Measurements from ENCODE around the gene S100A11. TPM values are rescaled to one million over a fixed set of nuclear protein-coding genes. Genes with fewer than 3 reads are reported as not detected.

Gene S100A11
- total and polyA plus RNA-seq, 9 of the 15 experiments (the other 6 are each of a cell fraction or from before 2014, with no cell fraction given), result 131 to 808 (median 235) TPM

DNA sequence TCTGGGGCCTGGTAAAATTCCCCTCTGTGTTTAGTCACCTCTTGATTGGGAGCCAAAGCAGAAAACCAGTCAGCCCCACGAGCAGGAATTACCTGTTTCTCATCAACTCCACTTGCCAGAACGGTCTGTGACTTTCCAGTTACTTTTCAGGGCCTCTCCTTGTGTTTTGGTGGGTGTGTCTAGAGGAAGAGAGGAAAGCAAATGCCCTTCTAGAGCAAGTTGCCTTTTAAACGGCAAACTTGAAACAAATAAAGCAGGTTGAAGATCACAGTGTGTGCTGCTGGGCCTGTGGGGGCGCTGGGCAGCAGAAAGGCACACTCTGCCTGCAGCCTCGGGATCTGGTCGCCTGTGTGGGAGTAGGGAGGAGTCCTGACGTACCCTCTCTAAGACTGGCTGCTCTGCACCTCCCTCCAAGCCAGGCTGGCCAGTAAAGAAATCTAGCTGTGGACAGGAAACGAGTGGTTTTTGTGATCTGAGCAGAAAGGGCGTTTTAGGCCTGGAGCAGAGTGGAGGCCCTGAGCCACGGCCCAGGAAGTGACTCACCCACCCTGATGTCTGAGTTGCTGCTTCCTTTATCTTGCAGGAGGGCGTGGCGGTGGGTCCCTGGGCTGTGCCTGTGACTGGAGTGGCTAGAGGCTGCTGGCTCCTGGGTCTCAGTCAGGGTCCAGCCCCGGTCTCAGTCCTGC is 11.1 kb upstream of the S100A11 start (continued):
- TF ChIP-seq ASH1L (IDR thresholded peaks at IDR 0.05; ENCODE audit: borderline replicate concordance, low read depth, partially characterized antibody) (no peak), BRF1 (IDR thresholded peaks at IDR 0.05; ENCODE audit: borderline replicate concordance, extremely low read depth, insufficient read length) (no peak), ZNF699 (CRISPR knock-in tag; IDR thresholded peaks at IDR 0.05; ENCODE audit: insufficient replicate concordance) (no peak), TAL1 (IDR thresholded peaks at IDR 0.05) (0 out of 2 replicates have a peak, but pooled peaks have one; percentile 5), L3MBTL2 (IDR thresholded peaks at IDR 0.05) (peak; percentile 83), CTCFL (IDR thresholded peaks at IDR 0.05; ENCODE audit: borderline replicate concordance, insufficient read depth, low read depth, low read length, poor library complexity, severe bottlenecking) (peak; percentile 78), MCM3 (IDR thresholded peaks at IDR 0.05) (no peak), SLC30A9 (CRISPR knock-in tag; IDR thresholded peaks at IDR 0.05) (no peak), POLR2G (IDR thresholded peaks at IDR 0.05; ENCODE audit: low read depth, low read length) (peak; percentile 81), SMC3 (conservative IDR thresholded peaks at IDR 0.05; ENCODE audit: insufficient read depth, low read depth, low read length) (no peak), ZC3H11A (IDR thresholded peaks at IDR 0.05; ENCODE audit: low read depth, low read length) (no peak), ZNF134 (CRISPR knock-in tag; conservative IDR thresholded peaks at IDR 0.05) (no peak), TBL1XR1 (IDR thresholded peaks at IDR 0.05; ENCODE audit: low read length in 2 of 2) (peak; percentile 27 to 28; a peak in 1 of 4 replicates), ZBTB7A (IDR thresholded peaks at IDR 0.05; ENCODE audit: borderline replicate concordance, control insufficient read depth, low read depth, low read length) (peak; percentile 89; the same call in 1 of the 2 replicates), SMARCE1 (IDR thresholded peaks at IDR 0.05) (peak; percentile 96), USF2 (CRISPR knock-in tag; IDR thresholded peaks at IDR 0.05) (no peak), SOX6 (IDR thresholded peaks at IDR 0.05) (peak; percentile 62; the same call in 1 of the 2 replicates), MAFF (IDR thresholded peaks at IDR 0.05; ENCODE audit: low read length) (no peak), ILF3 (IDR thresholded peaks at IDR 0.05; ENCODE audit: borderline replicate concordance) (no peak)
- TF ChIP-seq, protein P1, sequence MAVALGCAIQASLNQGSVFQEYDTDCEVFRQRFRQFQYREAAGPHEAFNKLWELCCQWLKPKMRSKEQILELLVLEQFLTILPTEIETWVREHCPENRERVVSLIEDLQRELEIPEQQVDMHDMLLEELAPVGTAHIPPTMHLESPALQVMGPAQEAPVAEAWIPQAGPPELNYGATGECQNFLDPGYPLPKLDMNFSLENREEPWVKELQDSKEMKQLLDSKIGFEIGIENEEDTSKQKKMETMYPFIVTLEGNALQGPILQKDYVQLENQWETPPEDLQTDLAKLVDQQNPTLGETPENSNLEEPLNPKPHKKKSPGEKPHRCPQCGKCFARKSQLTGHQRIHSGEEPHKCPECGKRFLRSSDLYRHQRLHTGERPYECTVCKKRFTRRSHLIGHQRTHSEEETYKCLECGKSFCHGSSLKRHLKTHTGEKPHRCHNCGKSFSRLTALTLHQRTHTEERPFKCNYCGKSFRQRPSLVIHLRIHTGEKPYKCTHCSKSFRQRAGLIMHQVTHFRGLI (CRISPR knock-in tag; IDR thresholded peaks at IDR 0.05), result no peak
- TF ChIP-seq, protein P2, sequence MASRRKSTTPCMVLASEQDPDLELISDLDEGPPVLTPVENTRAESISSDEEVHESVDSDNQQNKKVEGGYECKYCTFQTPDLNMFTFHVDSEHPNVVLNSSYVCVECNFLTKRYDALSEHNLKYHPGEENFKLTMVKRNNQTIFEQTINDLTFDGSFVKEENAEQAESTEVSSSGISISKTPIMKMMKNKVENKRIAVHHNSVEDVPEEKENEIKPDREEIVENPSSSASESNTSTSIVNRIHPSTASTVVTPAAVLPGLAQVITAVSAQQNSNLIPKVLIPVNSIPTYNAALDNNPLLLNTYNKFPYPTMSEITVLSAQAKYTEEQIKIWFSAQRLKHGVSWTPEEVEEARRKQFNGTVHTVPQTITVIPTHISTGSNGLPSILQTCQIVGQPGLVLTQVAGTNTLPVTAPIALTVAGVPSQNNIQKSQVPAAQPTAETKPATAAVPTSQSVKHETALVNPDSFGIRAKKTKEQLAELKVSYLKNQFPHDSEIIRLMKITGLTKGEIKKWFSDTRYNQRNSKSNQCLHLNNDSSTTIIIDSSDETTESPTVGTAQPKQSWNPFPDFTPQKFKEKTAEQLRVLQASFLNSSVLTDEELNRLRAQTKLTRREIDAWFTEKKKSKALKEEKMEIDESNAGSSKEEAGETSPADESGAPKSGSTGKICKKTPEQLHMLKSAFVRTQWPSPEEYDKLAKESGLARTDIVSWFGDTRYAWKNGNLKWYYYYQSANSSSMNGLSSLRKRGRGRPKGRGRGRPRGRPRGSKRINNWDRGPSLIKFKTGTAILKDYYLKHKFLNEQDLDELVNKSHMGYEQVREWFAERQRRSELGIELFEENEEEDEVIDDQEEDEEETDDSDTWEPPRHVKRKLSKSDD (conservative IDR thresholded peaks at IDR 0.05; ENCODE audit: low read length), result no peak
